GM12872 (cell line): ENCODE data around the gene LRRD1.
A peak's percentile ranks its signal among the peaks of the same experiment; 100 is the strongest.

Experiments used
- CTCF ChIP-seq: IDR thresholded peaks from 3 replicates; pipeline ENCODE4 v1.5.1; 2011; ENCODE audit warnings: low read depth, mild to moderate bottlenecking, low read length, moderate library complexity; ENCODE audit not compliant: insufficient read depth

Gene LRRD1

GRCh38 chr7:92178928-92179924 is at the start of gene LRRD1:
Gene LRRD1 (minus strand): TSS chr7:92179142. CDS start chr7:92165202, 13,940 bp downstream.
- peak; percentile 95 for TF ChIP-seq CTCF

GRCh38 chr7:92228742-92229141 is 49.8 kb upstream of the LRRD1 start:
- no peak for TF ChIP-seq CTCF

DNA sequence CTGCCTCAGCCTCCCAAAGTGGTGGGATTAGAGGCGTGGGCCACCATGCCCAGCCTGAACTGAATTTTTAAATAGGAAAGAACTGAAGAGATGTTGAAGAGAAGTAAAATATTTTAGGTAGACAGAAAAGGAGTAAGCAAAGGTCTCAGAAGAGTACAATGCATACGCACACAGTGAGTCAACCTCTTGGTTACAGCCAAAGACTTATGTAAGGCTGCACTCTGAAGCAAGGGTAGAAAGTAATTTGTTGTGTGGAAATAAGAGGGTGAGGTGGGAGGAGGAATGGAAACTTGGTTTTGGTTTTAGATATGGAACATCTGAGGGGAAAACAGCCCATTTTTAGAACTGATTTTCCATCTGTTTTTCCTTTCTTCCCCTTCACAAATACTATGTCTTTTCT is 49.2 kb upstream of the LRRD1 start:
- no peak for TF ChIP-seq CTCF

- no peak for TF ChIP-seq CTCF
Measured at GRCh38 chr7:92226981-92227380, 48.0 kb upstream of the LRRD1 start.

DNA sequence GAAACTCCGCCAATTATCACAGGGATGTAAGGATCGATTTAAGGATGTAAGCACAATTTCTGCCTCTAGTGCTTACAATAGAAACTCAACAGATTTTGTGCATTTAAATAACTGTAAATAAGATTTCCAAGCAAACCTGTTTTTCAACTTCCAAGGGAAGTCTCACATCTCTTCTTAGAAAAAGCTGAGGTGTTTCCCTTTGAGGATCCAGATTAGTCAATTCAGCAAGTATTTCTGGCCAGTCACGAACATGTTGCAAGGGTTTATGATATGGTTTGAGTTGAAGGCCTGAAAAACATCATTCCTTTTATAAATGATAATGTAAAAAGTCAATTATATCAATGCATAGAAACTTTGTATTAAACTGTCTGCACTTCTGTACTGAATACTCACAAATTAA is 42.8 kb upstream of the LRRD1 start:
- no peak for TF ChIP-seq CTCF

GRCh38 chr7:92206672-92207071 is 27.7 kb upstream of the LRRD1 start:
- TF ChIP-seq CTCF = no peak

DNA sequence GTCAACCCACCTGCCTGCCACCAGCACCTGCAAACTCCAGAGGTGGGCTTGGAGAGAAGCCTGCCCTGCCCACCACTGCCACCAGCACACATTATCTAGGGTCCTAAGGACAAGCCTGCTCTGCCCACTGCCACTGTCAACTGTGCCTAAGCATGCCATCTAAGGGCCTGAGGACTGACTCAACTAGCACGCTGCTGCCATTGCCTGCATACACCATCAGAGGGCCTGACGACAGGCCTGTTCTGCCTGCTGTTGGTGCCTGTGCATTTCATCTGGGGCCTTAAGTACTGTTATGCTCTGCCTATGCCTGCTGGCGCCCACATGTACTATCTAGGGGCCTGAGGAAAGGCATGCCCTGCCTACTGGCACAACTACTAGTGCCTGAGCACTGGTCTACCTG is 27.0 kb upstream of the LRRD1 start:
- TF ChIP-seq CTCF = no peak
